BE2C (cell line): ENCODE data around the gene IL3RA.
"Not testable (repeated sequence)": the region's sequence is repeated elsewhere in the genome, so short reads cannot be mapped to it uniquely, and the experiment has no call there.

ENCODE experiments used
- DNase-seq: peaks from one replicate; pipeline ENCODE4 v3.0.0-alpha.2; 2020
- H3K27me3 ChIP-seq: fragments of 250-450 bp; sonication (Bioruptor Pico); 2 replicates; pipeline ENCODE4 v1.5.1; 2020; ENCODE audit warnings: mild to moderate bottlenecking
- H3K36me3 ChIP-seq: fragments of 250-450 bp; sonication (Bioruptor Pico); 2 replicates; pipeline ENCODE4 v1.5.1; 2020; ENCODE audit warnings: mild to moderate bottlenecking
- H3K4me1 ChIP-seq: fragments of 250-450 bp; sonication (Bioruptor Pico); 2 replicates; pipeline ENCODE4 v1.5.1; 2020
- H3K4me3 ChIP-seq: 2 replicates; pipeline ENCODE4 v1.5.1; 2011; ENCODE audit warnings: low read depth, low read length
- H3K9me3 ChIP-seq: fragments of 250-450 bp; sonication (Bioruptor Pico); 2 replicates; pipeline ENCODE4 v1.5.1; 2020
- TF ChIP-seq, protein P1 (sequence below): IDR thresholded peaks from 2 replicates; pipeline ENCODE4 v1.5.1; 2012; ENCODE audit warnings: mild to moderate bottlenecking, low read depth, low read length

Gene IL3RA

DNA sequence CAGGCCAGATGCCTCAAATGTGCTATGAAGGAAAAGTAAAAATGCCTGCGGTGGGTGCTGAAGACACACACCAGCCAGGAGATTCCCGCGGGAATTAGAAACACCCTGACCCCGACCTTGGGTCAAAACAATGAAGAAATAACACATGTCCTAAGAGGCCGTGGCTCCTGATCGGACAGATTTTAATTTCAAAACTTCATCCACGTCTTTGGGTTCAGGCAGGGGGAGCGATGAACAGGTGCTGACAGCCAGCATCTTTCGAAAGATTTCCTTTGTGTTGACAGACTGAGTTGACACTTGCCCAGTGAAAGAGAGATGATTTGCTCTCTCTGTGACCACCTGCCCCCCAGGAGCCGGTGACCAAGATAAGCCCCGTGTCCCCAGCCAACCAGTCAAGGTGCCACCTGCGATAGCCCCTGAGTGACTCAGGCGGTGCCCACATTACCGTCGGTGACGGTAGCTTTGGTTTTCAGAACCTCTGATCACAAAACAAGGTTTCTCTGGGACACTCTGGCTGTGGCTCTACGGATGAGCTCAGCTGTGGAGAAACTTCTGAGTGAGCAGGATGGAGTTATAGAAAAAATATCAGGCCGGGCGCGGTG lies 11.0 kb upstream of the IL3RA start:
- Histone ChIP-seq H3K4me1 (no peaks in the 10 kb centered on the region), H3K36me3 (no peaks in the 10 kb centered on the region), H3K9me3 (no peaks in the 10 kb centered on the region), H3K27me3 (no peaks in the 10 kb centered on the region), H3K4me3 (no peak overlapping the region)
- no peak for DNase-seq
- TF ChIP-seq, protein P1, sequence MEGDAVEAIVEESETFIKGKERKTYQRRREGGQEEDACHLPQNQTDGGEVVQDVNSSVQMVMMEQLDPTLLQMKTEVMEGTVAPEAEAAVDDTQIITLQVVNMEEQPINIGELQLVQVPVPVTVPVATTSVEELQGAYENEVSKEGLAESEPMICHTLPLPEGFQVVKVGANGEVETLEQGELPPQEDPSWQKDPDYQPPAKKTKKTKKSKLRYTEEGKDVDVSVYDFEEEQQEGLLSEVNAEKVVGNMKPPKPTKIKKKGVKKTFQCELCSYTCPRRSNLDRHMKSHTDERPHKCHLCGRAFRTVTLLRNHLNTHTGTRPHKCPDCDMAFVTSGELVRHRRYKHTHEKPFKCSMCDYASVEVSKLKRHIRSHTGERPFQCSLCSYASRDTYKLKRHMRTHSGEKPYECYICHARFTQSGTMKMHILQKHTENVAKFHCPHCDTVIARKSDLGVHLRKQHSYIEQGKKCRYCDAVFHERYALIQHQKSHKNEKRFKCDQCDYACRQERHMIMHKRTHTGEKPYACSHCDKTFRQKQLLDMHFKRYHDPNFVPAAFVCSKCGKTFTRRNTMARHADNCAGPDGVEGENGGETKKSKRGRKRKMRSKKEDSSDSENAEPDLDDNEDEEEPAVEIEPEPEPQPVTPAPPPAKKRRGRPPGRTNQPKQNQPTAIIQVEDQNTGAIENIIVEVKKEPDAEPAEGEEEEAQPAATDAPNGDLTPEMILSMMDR: no peak

DNA sequence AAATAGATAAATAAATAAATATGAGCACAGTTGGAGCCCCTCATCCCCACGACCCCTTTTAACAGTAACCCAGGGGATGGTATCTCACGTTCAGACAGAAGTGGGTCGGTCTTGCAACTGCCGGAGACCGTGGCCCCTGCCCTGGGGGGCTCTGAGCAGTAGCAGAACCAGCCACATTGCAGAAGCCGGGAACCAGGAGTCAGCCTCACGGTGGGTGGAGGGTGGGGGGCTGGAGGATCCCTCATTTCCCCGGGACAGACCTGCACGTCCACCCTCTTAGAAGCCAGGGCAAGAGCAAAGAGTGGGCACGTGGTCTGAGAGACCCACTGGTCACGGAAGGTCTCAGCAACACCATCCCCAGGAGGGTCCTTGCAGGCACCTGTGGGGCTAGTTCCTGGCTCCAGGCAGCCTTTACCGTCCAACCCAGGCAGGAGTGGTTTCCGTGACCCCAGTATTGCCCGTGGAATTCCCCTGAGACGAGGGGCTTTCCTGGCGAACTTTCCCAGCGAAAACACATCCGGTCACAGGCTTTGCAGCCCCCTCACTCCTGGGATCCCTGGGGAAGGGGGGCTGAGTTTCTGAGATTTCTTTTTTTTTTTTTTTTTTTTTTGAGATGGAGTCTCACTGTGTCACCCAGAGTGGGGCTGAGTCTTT lies 8.8 kb upstream of the IL3RA start:
- TF ChIP-seq, protein P1: no peak
- Histone ChIP-seq H3K36me3 (no peaks in the 10 kb centered on the region), H3K27me3 (no peaks in the 10 kb centered on the region), H3K4me1 (no peaks in the 10 kb centered on the region), H3K4me3 (no peak overlapping the region), H3K9me3 (no peaks in the 10 kb centered on the region)
- DNase-seq: no peak

DNA sequence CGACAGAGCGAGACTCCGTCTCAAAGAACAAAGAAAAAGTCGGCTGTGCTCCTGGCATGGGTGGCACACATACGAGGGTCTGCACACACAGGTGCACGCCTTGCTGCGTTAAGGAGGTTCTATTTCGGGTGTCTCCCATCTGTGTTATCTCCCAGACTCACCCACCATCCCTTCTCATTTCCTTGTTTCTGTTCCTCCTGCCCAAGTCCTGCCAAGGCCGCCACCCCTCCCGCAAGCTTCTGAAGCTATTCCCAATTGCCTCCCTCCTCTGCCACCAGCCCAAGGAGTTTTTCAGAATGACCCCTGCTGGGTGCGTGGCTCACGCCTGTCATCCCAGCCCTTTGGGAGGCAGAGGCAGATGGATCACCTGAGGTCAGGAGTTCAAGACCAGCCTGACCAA lies 6.0 kb upstream of the IL3RA start:
- Histone ChIP-seq H3K9me3 (no peaks in the 10 kb centered on the region), H3K36me3 (no peaks in the 10 kb centered on the region), H3K4me3 (no peak overlapping the region), H3K4me1 (no peaks in the 10 kb centered on the region), H3K27me3 (no peaks in the 10 kb centered on the region)
- TF ChIP-seq, protein P1: no peak
- DNase-seq: no peak

DNA sequence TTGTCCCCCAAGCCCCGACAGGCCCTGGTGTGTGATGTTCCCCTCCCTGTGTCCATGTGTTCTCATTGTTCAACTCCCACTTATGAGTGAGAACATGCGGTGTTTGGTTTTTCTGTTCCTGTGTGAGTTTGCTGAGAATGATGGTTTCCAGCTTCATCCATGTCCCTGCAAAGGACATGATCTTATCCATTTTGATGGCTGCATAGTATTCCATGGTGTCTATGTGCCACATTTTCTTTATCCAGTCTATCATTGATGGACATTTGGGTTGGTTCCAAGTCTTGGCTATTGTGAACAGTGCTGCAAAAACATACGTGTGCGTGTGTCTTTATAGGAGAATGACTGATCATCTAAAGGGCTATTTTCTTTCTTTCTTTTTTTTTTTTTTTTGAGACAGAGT lies 4.2 kb upstream of the IL3RA start:
- not testable (repeated sequence) for H3K4me3 ChIP-seq, H3K9me3 ChIP-seq, H3K27me3 ChIP-seq, H3K36me3 ChIP-seq, DNase-seq, H3K4me1 ChIP-seq

DNA sequence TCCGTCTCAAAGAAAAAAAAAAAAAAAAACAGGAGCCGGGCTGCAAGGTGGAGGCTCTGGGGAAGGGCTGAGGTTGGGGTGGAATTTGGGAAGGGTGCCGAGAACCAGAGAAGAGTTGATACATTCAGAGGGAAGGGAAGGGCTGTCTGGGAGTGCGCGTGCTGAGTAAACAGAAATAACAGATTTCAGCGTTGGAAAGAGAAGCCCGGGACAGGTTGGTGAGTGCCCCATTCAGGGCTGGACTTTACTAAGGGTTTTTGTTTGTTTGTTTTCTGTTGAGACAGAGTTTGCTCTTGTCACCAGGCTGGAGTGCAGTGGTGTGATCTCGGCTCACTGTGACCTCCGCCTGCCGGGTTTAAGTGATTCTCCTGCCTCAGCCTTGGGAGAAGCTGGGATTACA lies 1.7 kb upstream of the IL3RA start:
- Histone ChIP-seq H3K27me3 (no peaks in the 10 kb centered on the region), H3K9me3 (no peaks in the 10 kb centered on the region), H3K4me1 (no peaks in the 10 kb centered on the region), H3K4me3 (no peak overlapping the region), H3K36me3 (no peaks in the 10 kb centered on the region)
- TF ChIP-seq, protein P1: no peak
- no peak for DNase-seq

GRCh38 chrX:1336948-1337779 lies 579 bp downstream of the IL3RA start:
- Histone ChIP-seq H3K9me3 (no peaks in the 10 kb centered on the region), H3K4me3 (no peak overlapping the region), H3K36me3 (no peaks in the 10 kb centered on the region), H3K4me1 (no peaks in the 10 kb centered on the region), H3K27me3 (no peaks in the 10 kb centered on the region)
- TF ChIP-seq, protein P1: no peak
- no peak for DNase-seq
